ENCODE data around the gene PTK6.

Gene PTK6

GRCh38 chr20:63565021-63565698 lies 28.0 kb upstream of the PTK6 start:
- H3K9me3 ChIP-seq (ENCODE audit: control insufficient read depth, insufficient read depth, low read depth, low read length) = no peaks in the 10 kb centered on the region
- POLR2A ChIA-PET = no interaction called here
- TF ChIP-seq ZNF146 (tag by site-specific recombination; IDR thresholded peaks at IDR 0.05) (no peak), ZNF423 (tag by site-specific recombination; IDR thresholded peaks at IDR 0.05) (no peak), ZNF19 (tag by site-specific recombination; IDR thresholded peaks at IDR 0.05; ENCODE audit: low read depth) (no peak), ZNF518A (tag by site-specific recombination; conservative IDR thresholded peaks at IDR 0.05; ENCODE audit: low read depth) (no peak), ZNF155 (tag by site-specific recombination; IDR thresholded peaks at IDR 0.05) (no peak), ZNF692 (tag by site-specific recombination; IDR thresholded peaks at IDR 0.05) (no peak), GLI2 (tag by site-specific recombination; IDR thresholded peaks at IDR 0.05; ENCODE audit: borderline replicate concordance, low read depth) (no peak), TCF7L2 (IDR thresholded peaks at IDR 0.05; ENCODE audit: borderline replicate concordance, low read depth, low read length) (no peak), SCRT1 (tag by site-specific recombination; IDR thresholded peaks at IDR 0.05; ENCODE audit: borderline replicate concordance) (no peak), PRDM6 (tag by site-specific recombination; IDR thresholded peaks at IDR 0.05) (no peak), ZNF510 (tag by site-specific recombination; IDR thresholded peaks at IDR 0.05; ENCODE audit: insufficient replicate concordance) (no peak), HIC1 (tag by site-specific recombination; IDR thresholded peaks at IDR 0.05) (no peak), ZNF768 (tag by site-specific recombination; IDR thresholded peaks at IDR 0.05) (no peak), ZNF501 (tag by site-specific recombination; IDR thresholded peaks at IDR 0.05) (no peak), ZNF211 (tag by site-specific recombination; IDR thresholded peaks at IDR 0.05; ENCODE audit: low read depth) (no peak), ZNF658 (tag by site-specific recombination; IDR thresholded peaks at IDR 0.05) (no peak), TSHZ1 (tag by site-specific recombination; IDR thresholded peaks at IDR 0.05; ENCODE audit: borderline replicate concordance) (no peak), KLF8 (tag by site-specific recombination; IDR thresholded peaks at IDR 0.05) (no peak), HOXC10 (CRISPR knock-in tag; IDR thresholded peaks at IDR 0.05) (no peak)
- no peak overlapping the region for H3K27ac ChIP-seq (ENCODE audit: extremely low read depth, low read depth, low read length)
- H3K36me3 ChIP-seq (ENCODE audit: control insufficient read depth in 2 of 2, insufficient read depth in 1 of 2, low read length in 2 of 2) = peaks cover 0 to 36% of the 10 kb centered on the region in 2 experiments; a peak in 1 of 3 replicates
- CTCF ChIA-PET = no interaction called here
- H3K4me3 ChIP-seq (ENCODE audit: low read depth, low read length) = no peak overlapping the region
- H3K4me1 ChIP-seq (ENCODE audit: control insufficient read depth, insufficient read depth, low read length) = no peaks in the 10 kb centered on the region

Data from HEK293 (cell line).